ES-I3 (cell line): ENCODE data around the gene ATAD3C.
"Not testable (repeated sequence)": the region's sequence is repeated elsewhere in the genome, so short reads cannot be mapped to it uniquely, and the experiment has no call there.

Experiments used
- H3K36me3 ChIP-seq: 2 replicates; pipeline ENCODE4 v1.6.1; 2013; ENCODE audit warnings: mild to moderate bottlenecking, low read length, control low read depth, moderate library complexity; ENCODE audit not compliant: insufficient read depth
- H3K4me1 ChIP-seq: 2 replicates; pipeline ENCODE4 v1.6.1; 2013; ENCODE audit warnings: mild to moderate bottlenecking, control low read depth, low read length; ENCODE audit not compliant: insufficient read depth
- H3K9ac ChIP-seq: 2 replicates; pipeline ENCODE4 v1.6.1; 2013; ENCODE audit warnings: low read depth, mild to moderate bottlenecking, low read length, moderate library complexity
- H3K9me3 ChIP-seq: 2 replicates; pipeline ENCODE4 v1.6.1; 2013; ENCODE audit warnings: mild to moderate bottlenecking, low read length, moderate library complexity; ENCODE audit not compliant: control insufficient read depth, insufficient read depth

Gene ATAD3C

GRCh38 chr1:1411626-1412025 lies 37.9 kb upstream of the ATAD3C start:
- Histone ChIP-seq H3K36me3 (0 out of 2 replicates have a peak, but pooled peaks cover 6% of the 10 kb centered on the region), H3K9ac (no peak overlapping the region), H3K9me3 (peaks cover 8% of the 10 kb centered on the region), H3K4me1 (peaks cover 6% of the 10 kb centered on the region)

- H3K9me3 ChIP-seq, H3K9ac ChIP-seq, H3K36me3 ChIP-seq, H3K4me1 ChIP-seq: not testable (repeated sequence)
These were observed 37.1 kb upstream of the ATAD3C start for GRCh38 chr1:1412311-1412902.

- Histone ChIP-seq H3K9ac (no peak overlapping the region), H3K9me3 (peaks cover 8% of the 10 kb centered on the region), H3K4me1 (peaks cover under 1% of the 10 kb centered on the region; the same call in 1 of the 2 replicates), H3K36me3 (no peaks in the 10 kb centered on the region)
These were observed 33.7 kb upstream of the ATAD3C start for GRCh38 chr1:1415751-1416150.

GRCh38 chr1:1417396-1417795 lies 32.1 kb upstream of the ATAD3C start:
- not testable (repeated sequence) for H3K9me3 ChIP-seq, H3K9ac ChIP-seq, H3K36me3 ChIP-seq, H3K4me1 ChIP-seq

GRCh38 chr1:1417825-1418463 lies 31.5 kb upstream of the ATAD3C start:
- not testable (repeated sequence) for H3K9me3 ChIP-seq, H3K9ac ChIP-seq, H3K4me1 ChIP-seq, H3K36me3 ChIP-seq

- Histone ChIP-seq H3K9me3 (no peaks in the 10 kb centered on the region), H3K9ac (no peak overlapping the region), H3K4me1 (peaks cover 4% of the 10 kb centered on the region; the same call in 1 of the 2 replicates), H3K36me3 (no peaks in the 10 kb centered on the region)
These were observed 30.8 kb upstream of the ATAD3C start for GRCh38 chr1:1418464-1419362.

- H3K4me1 ChIP-seq: peaks cover 4% of the 10 kb centered on the region; the same call in 1 of the 2 replicates
- no peaks in the 10 kb centered on the region for H3K36me3 ChIP-seq
- no peak overlapping the region for H3K9ac ChIP-seq
- no peaks in the 10 kb centered on the region for H3K9me3 ChIP-seq
These were observed 30.1 kb upstream of the ATAD3C start for GRCh38 chr1:1419363-1419812.

GRCh38 chr1:1419813-1420653 lies 29.5 kb upstream of the ATAD3C start:
- H3K9ac ChIP-seq: peak overlapping the region; percentile 15; the same call in 1 of the 2 replicates
- H3K36me3 ChIP-seq: no peaks in the 10 kb centered on the region

GRCh38 chr1:1420654-1421141 lies 28.8 kb upstream of the ATAD3C start:
- Histone ChIP-seq H3K9ac (no peak overlapping the region), H3K4me1 (peaks cover 8% of the 10 kb centered on the region), H3K9me3 (no peaks in the 10 kb centered on the region), H3K36me3 (no peaks in the 10 kb centered on the region)

More at GRCh38 chr1:1419813-1420653, 29.5 kb upstream of the ATAD3C start:
- peaks cover 4% of the 10 kb centered on the region; the same call in 1 of the 2 replicates for H3K4me1 ChIP-seq
- no peaks in the 10 kb centered on the region for H3K9me3 ChIP-seq

GRCh38 chr1:1421147-1421906 lies 28.2 kb upstream of the ATAD3C start, which contains the start of gene ANKRD65:
ANKRD65 (minus strand) TSS chr1:1421276; CDS start chr1:1421005, 271 bp downstream.
- H3K36me3 ChIP-seq: no peaks in the 10 kb centered on the region
- no peak within 1 kb of the TSS for H3K9ac ChIP-seq
- no peaks in the 10 kb centered on the region for H3K9me3 ChIP-seq

GRCh38 chr1:1421907-1422464 lies 27.5 kb upstream of the ATAD3C start:
- Histone ChIP-seq H3K9ac (no peak overlapping the region), H3K36me3 (no peaks in the 10 kb centered on the region), H3K4me1 (peaks cover 8% of the 10 kb centered on the region), H3K9me3 (no peaks in the 10 kb centered on the region)

More at GRCh38 chr1:1421147-1421906, 28.2 kb upstream of the ATAD3C start, which contains the start of gene ANKRD65:
- H3K4me1 ChIP-seq: peaks cover 8% of the 10 kb centered on the region

GRCh38 chr1:1422465-1423244 lies 26.8 kb upstream of the ATAD3C start:
- H3K9me3 ChIP-seq: no peaks in the 10 kb centered on the region
- peaks cover 8% of the 10 kb centered on the region for H3K4me1 ChIP-seq
- H3K36me3 ChIP-seq: no peaks in the 10 kb centered on the region
- H3K9ac ChIP-seq: no peak overlapping the region
